Retina (tissue), 1 donor: ENCODE data around the gene MYRF.

Experiments used
- DNase-seq: peaks from one replicate; pipeline ENCODE4 v3.0.0-alpha.2; 2016

MYRF gene

GRCh38 chr11:61719978-61720377, 32.5 kb upstream of the MYRF start:
- DNase-seq = no peak

GRCh38 chr11:61720597-61720996, 31.8 kb upstream of the MYRF start:
- no peak for DNase-seq

GRCh38 chr11:61724437-61724836, 28.0 kb upstream of the MYRF start:
- no peak for DNase-seq

GRCh38 chr11:61725781-61726231, 26.6 kb upstream of the MYRF start:
- DNase-seq = no peak

GRCh38 chr11:61726775-61727174, 25.7 kb upstream of the MYRF start:
- DNase-seq = no peak

- no peak for DNase-seq
Observed at GRCh38 chr11:61727401-61727811, 25.0 kb upstream of the MYRF start.

GRCh38 chr11:61728066-61728939, 24.1 kb upstream of the MYRF start:
- no peak for DNase-seq

GRCh38 chr11:61728940-61729219, 23.6 kb upstream of the MYRF start:
- DNase-seq = no peak

- no peak for DNase-seq
Observed at GRCh38 chr11:61730240-61730994, 22.0 kb upstream of the MYRF start.

- DNase-seq = no peak
Observed at GRCh38 chr11:61731211-61731951, 21.1 kb upstream of the MYRF start.

- no peak for DNase-seq
Observed at GRCh38 chr11:61731952-61732675, 20.3 kb upstream of the MYRF start.

- no peak for DNase-seq
Observed at GRCh38 chr11:61732705-61733104, 19.7 kb upstream of the MYRF start.

GRCh38 chr11:61733120-61733978, 19.1 kb upstream of the MYRF start:
- peak; percentile 90 for DNase-seq

- DNase-seq = no peak
Observed at GRCh38 chr11:61734767-61735166, 17.7 kb upstream of the MYRF start.

GRCh38 chr11:61735391-61735790, 17.0 kb upstream of the MYRF start:
- no peak for DNase-seq

GRCh38 chr11:61736310-61736709, 16.1 kb upstream of the MYRF start:
- no peak for DNase-seq

- DNase-seq = no peak
Observed at GRCh38 chr11:61737131-61737530, 15.3 kb upstream of the MYRF start.

- no peak for DNase-seq
Observed at GRCh38 chr11:61737636-61738386, 14.6 kb upstream of the MYRF start.

- DNase-seq = no peak
Observed at GRCh38 chr11:61738776-61739175, 13.7 kb upstream of the MYRF start.

GRCh38 chr11:61739413-61739812, 13.0 kb upstream of the MYRF start:
- DNase-seq = no peak

GRCh38 chr11:61739966-61740365, 12.5 kb upstream of the MYRF start:
- DNase-seq = no peak
